Psoas muscle (tissue), 8 donors: ENCODE measurements around the gene MUC20. TPM values are rescaled to one million over a fixed set of nuclear protein-coding genes. Genes with fewer than 3 reads are reported as not detected.
A peak's percentile ranks its signal among the peaks of the same experiment; 100 is the strongest.

ENCODE experiments used
- ATAC-seq, 4 donors: fragments of 200-7000 bp; cut with Tn5 transposase; one replicate each; pipeline ENCODE4 v1.9.1; 2020; ENCODE audit warnings: moderate library complexity in 3 of 4, mild to moderate bottlenecking in 2 of 4
- DNase-seq, 2 donors: peaks; one replicate each; pipeline ENCODE4 v3.0.0-alpha.2; 2020
- H3K27ac ChIP-seq: fragments of 200-600 bp; one replicate; pipeline ENCODE4 v1.8.0; 2022
- H3K27me3 ChIP-seq, 3 donors: fragments of 200-600 bp in 1 of 3; one replicate each; pipeline versions ENCODE4 v1.6.1 to v1.8.0; 2013 to 2022; ENCODE audit warnings: low read length in 2 of 3, mild to moderate bottlenecking in 2 of 3, moderate library complexity in 1 of 3; ENCODE audit not compliant: insufficient read depth in 3 of 3
- H3K36me3 ChIP-seq, 2 donors: fragments of 200-600 bp in 1 of 2; one replicate each; pipeline versions ENCODE4 v1.6.1 to v1.8.0; 2013 to 2022; ENCODE audit warnings: low read depth in 1 of 2, mild to moderate bottlenecking in 1 of 2, moderate library complexity in 1 of 2; ENCODE audit not compliant: insufficient read depth in 1 of 2
- H3K4me1 ChIP-seq: fragments of 200-600 bp; one replicate; pipeline ENCODE4 v1.8.0; 2022
- H3K4me3 ChIP-seq: fragments of 200-600 bp; one replicate; pipeline ENCODE4 v1.8.0; 2022; ENCODE audit warnings: mild to moderate bottlenecking
- H3K9me3 ChIP-seq: fragments of 200-600 bp; one replicate; pipeline ENCODE4 v1.8.0; 2022
- CTCF ChIP-seq: fragments of 200-600 bp; IDR thresholded peaks from one replicate; pipeline ENCODE4 v1.8.0; 2022; ENCODE audit warnings: antibody characterized with exemption
- WGBS, 3 donors: extraction: QIAGEN DNeasy Blood & Tissue Kit; methylation state at CpG; one replicate each; pipeline versions ENCODE4 v1.1.6 to v1.1.7; 2013; 5-methylcytosine and 5-hydroxymethylcytosine counted together
- intact Hi-C, 2 donors: fragments of 100-400 bp; cut with DNase I; formaldehyde crosslinking; loops; one replicate each; pipeline versions ENCODE4 v1.11.0 to v1.14.2; 2022
- polyA plus RNA-seq, 3 donors: library from polyadenylated mRNA; stranded (reverse); fragments of 200-250 nt; gene quantifications; one replicate each; pipeline ENCODE4 v1.2.3, GENCODE V29; 2013
- total RNA-seq, 4 donors: library from RNA; stranded (reverse); fragmentation: NEBNext Ultra II Directional in 2 of 4; extraction: Animal tissue kit (Norgen Biotek cat#: 25700) in 2 of 4; gene quantifications; one replicate each; pipeline versions ENCODE4 v1.2.1 to v1.2.4, GENCODE V29; 2021 to 2023
- donor health status: healthy with polysubstance abuse.
- donor health status: DM: no; HTN: no; CAD: no; lungs with moderate emphysema.
- donor health status: Bipolar disorder and iron deficiency.
- donor health status: healthy.
- donor health status: DM: yes; HTN: yes; CAD: no.
- donor health status: DM: no; HTN: no; CAD: no.
- donor health status: DM: no; HTN: no; CAD: no.
- donor health status: DM: yes; HTN: yes; CAD: no.

Gene MUC20
- total and polyA plus RNA-seq, 7 donors, result 1.3 to 3.9 (median 1.5) TPM

DNA sequence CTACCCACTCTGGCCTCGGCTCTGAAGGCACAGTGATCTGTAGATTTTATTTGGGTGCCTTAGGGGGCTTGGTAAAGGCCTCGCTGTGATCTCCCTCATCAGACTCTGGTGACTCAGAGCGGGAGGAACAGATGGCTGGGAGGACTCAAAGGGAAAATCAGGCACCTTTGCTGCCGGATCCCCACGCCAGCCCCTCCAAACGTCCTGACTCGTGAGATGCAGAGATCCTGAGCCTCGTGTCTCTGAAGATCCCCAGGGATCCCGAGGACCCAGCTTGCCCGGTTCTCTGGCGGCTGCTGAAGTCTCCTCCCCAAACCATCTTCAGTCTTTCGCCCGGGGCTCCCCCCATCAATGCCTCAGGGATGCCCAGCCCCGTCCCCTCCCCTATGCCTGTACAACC, 32.8 kb downstream of the MUC20 start:
- Histone ChIP-seq H3K4me3 (no peak overlapping the region), H3K9me3 (no peaks in the 10 kb centered on the region), H3K27me3 (peaks cover 0 to 17% (median 10%) of the 10 kb centered on the region in 3 donors), H3K36me3 (no peaks in the 10 kb centered on the region), H3K27ac (no peak overlapping the region), H3K4me1 (no peaks in the 10 kb centered on the region)
- 83 to 90% (median 84%) methylated on average over 14 of the region's 14 CpGs for WGBS, 3 donors
- intact Hi-C loops, result no loop called here
- ATAC-seq (no peak), DNase-seq (peak in 1 of 2 donors; percentile 32)
- TF ChIP-seq CTCF, result no peak

DNA sequence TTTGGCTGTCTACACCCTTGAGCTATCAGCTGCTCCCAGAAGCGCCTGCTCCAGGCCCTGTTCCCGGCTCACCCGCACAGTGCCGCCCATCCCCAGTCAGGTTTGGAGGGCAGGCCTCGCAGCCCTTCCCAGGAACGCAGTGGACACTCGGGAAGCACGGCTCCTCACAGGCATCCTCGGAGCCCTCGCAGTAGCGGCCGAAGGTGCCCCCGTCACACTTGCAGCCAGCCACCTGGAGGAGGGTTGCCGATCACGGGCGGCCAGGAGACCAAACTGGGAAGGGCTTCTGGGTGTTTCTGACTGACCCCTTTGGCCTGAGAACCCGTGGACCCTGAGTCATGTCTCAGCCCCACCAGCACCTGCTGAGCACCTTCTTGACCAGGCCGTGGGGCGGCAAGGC, 33.4 kb downstream of the MUC20 start:
- no peaks in the 10 kb centered on the region for H3K4me1 ChIP-seq
- ATAC-seq (no peak), DNase-seq (no peak)
- H3K4me3 ChIP-seq, result no peak overlapping the region
- no peak overlapping the region for H3K27ac ChIP-seq
- H3K27me3 ChIP-seq, result peaks cover 0 to 23% (median 15%) of the 10 kb centered on the region in 3 donors
- TF ChIP-seq CTCF, result no peak
- H3K36me3 ChIP-seq, result no peaks in the 10 kb centered on the region
- 91 to 97% (median 94%) methylated on average over 19 of the region's 19 CpGs for WGBS, 3 donors
- intact Hi-C loops, result no loop called here
- H3K9me3 ChIP-seq, result no peaks in the 10 kb centered on the region

DNA sequence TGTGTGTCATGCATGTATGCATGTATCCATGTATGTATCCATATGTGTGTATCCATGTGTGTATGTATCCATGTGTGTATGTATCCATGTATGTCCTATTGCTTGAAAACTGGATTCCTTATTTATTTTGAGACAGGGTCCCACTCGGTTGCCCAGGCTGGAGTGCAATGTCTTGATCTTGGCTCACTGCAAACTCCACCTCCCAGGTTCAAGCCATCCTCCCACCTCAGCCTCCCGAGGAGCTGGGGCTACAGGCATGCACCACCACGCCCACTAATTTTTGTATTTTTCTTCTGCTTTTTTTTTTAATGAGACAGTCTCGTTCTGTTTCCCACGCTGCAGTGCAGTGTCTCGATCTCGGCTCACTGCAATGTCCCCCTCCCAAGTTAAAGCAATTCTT, 34.1 kb downstream of the MUC20 start:
- no peak for TF ChIP-seq CTCF
- H3K27me3 ChIP-seq, result peaks cover 0 to 26% (median 17%) of the 10 kb centered on the region in 3 donors
- peak in 1 of 2 donors; percentile 3 for DNase-seq

DNA sequence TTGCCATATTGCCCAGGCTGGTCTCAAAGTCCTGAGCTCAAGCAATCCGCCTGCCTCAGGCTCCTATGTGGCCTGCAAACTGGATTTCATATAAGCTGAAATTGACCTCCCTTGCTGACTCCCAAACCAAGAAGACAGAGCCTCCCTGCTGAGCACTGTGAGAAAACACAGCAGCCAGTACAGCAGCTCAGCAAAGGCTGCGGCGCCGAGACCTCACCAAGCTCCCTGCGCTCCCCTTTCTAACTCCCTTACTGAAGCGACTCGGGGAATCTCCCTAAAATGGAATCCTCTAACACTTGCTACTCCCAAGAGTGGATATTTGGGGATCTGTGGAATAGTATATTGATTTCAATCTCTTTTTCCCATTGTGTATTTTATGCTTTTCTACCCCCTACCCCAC, 34.6 kb downstream of the MUC20 start:
- H3K4me1 ChIP-seq, result no peaks in the 10 kb centered on the region
- no peaks in the 10 kb centered on the region for H3K9me3 ChIP-seq
- no peak overlapping the region for H3K27ac ChIP-seq
- H3K36me3 ChIP-seq, result no peaks in the 10 kb centered on the region
- intact Hi-C loops, result no loop called here
- WGBS, 3 donors, result 94 to 97% (median 96%) methylated on average over 7 of the region's 7 CpGs
- ATAC-seq, result no peak
- no peak for TF ChIP-seq CTCF
- DNase-seq, result no peak
- H3K27me3 ChIP-seq, result peaks cover 0 to 29% (median 17%) of the 10 kb centered on the region in 3 donors
- no peak overlapping the region for H3K4me3 ChIP-seq

More for the DNA sequence above, 34.1 kb downstream of the MUC20 start:
- no peak for ATAC-seq
- no peak overlapping the region for H3K4me3 ChIP-seq
- H3K36me3 ChIP-seq, result no peaks in the 10 kb centered on the region
- H3K4me1 ChIP-seq, result no peaks in the 10 kb centered on the region
- no peak overlapping the region for H3K27ac ChIP-seq
- H3K9me3 ChIP-seq, result no peaks in the 10 kb centered on the region
- intact Hi-C loops, result no loop called here
- WGBS, 3 donors, result 92 to 94% (median 92%) methylated on average over 7 of the region's 7 CpGs
